Measurements from ENCODE around the gene ATP6V1G2.
"Not testable (repeated sequence)": the region's sequence is repeated elsewhere in the genome, so short reads cannot be mapped to it uniquely, and the experiment has no call there.

The ATP6V1G2 gene

GRCh38 chr6:31546339-31546957, at the start of gene ATP6V1G2:
TSS of gene ATP6V1G2 (minus strand) at chr6:31546608. CDS start at chr6:31546559, 49 bp downstream.
- TF ChIP-seq TCF4 (CRISPR knock-in tag; IDR thresholded peaks at IDR 0.05; ENCODE audit: borderline replicate concordance) (peak; percentile 20; the same call in 1 of the 2 replicates), ZNF70 (CRISPR knock-in tag; IDR thresholded peaks at IDR 0.05) (peak; percentile 61; the same call in 1 of the 2 replicates), ESRRG (CRISPR knock-in tag; IDR thresholded peaks at IDR 0.05) (no peak)
- peak; percentile 81 for ATAC-seq

- TF ChIP-seq TSHZ2 (CRISPR knock-in tag; IDR thresholded peaks at IDR 0.05) (no peak), ARNTL (CRISPR knock-in tag; IDR thresholded peaks at IDR 0.05; ENCODE audit: borderline replicate concordance, low read depth) (no peak), PATZ1 (CRISPR knock-in tag; IDR thresholded peaks at IDR 0.05; ENCODE audit: borderline replicate concordance) (no peak), ISL1 (CRISPR knock-in tag; IDR thresholded peaks at IDR 0.05) (no peak), TOX (CRISPR knock-in tag; IDR thresholded peaks at IDR 0.05; ENCODE audit: borderline replicate concordance) (no peak), ZNF8 (CRISPR knock-in tag; IDR thresholded peaks at IDR 0.05) (no peak), BACH2 (CRISPR knock-in tag; IDR thresholded peaks at IDR 0.05; ENCODE audit: borderline replicate concordance) (no peak), CSDC2 (CRISPR knock-in tag; IDR thresholded peaks at IDR 0.05) (no peak), ZFP3 (CRISPR knock-in tag; IDR thresholded peaks at IDR 0.05) (no peak), POU6F1 (CRISPR knock-in tag; IDR thresholded peaks at IDR 0.05; ENCODE audit: borderline replicate concordance, low read depth) (no peak), ZNF70 (CRISPR knock-in tag; IDR thresholded peaks at IDR 0.05) (no peak), CSRNP3 (CRISPR knock-in tag; IDR thresholded peaks at IDR 0.05) (no peak), PPARA (CRISPR knock-in tag; IDR thresholded peaks at IDR 0.05; ENCODE audit: borderline replicate concordance) (no peak), TCF4 (CRISPR knock-in tag; IDR thresholded peaks at IDR 0.05; ENCODE audit: borderline replicate concordance) (no peak), ESRRG (CRISPR knock-in tag; IDR thresholded peaks at IDR 0.05) (no peak), ZFP30 (CRISPR knock-in tag; IDR thresholded peaks at IDR 0.05) (no peak), GLIS3 (CRISPR knock-in tag; IDR thresholded peaks at IDR 0.05) (no peak), ZNF565 (CRISPR knock-in tag; conservative IDR thresholded peaks at IDR 0.05; ENCODE audit: low read depth) (no peak), CREB5 (CRISPR knock-in tag; IDR thresholded peaks at IDR 0.05; ENCODE audit: low read depth) (no peak)
- no peak for ATAC-seq
Observed at GRCh38 chr6:31592396-31592771, 46.0 kb upstream of the ATP6V1G2 start.

- ATAC-seq, result not testable (repeated sequence)
Observed at GRCh38 chr6:31590691-31591090, 44.3 kb upstream of the ATP6V1G2 start.
